Posterior cingulate gyrus (tissue), 11 donors: Measurements from ENCODE around the gene CFAP61.

Experiments
- DNase-seq, 10 donors: peaks; one replicate each; pipeline versions ENCODE4 v3.0.0 to v3.0.0-alpha.2; 2020 to 2021; ENCODE audit warnings: mixed read lengths in 3 of 10
- intact Hi-C: fragments of 100-400 bp; cut with DNase I; formaldehyde crosslinking; loops from one replicate; pipeline ENCODE4 v1.15.1; 2023

Gene CFAP61

DNA sequence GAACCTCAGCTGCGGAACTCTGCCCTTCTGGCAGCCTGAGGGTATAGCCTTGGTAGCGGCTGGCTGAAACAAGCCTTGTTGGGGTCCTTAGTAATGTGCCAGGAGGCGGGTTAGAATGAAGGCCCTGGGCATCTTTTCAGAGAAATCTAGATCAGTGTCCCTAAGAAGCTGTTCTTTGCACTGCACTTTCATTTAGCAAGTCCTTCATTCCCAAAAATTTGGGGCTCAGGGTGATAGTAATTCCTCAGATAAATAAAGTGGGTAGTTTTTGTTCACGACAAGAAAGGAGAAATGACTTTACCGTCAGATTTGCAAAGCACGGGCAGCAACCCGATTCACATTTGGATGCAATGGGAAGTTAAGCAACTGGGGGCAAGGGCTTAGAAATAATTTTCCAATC, 318.8 kb downstream of the CFAP61 start:
- intact Hi-C loops: no loop called here
- DNase-seq: no peak

GRCh38 chr20:20371681-20372080, 319.3 kb downstream of the CFAP61 start:
- intact Hi-C loops: no loop called here

GRCh38 chr20:20373091-20373571, 320.8 kb downstream of the CFAP61 start:
- DNase-seq: peak in 4 of 10 donors; percentile 49 to 92 (median 88)
- intact Hi-C loops: no loop called here

More at GRCh38 chr20:20371681-20372080, 319.3 kb downstream of the CFAP61 start:
- DNase-seq: no peak

GRCh38 chr20:20375862-20376261, 323.5 kb downstream of the CFAP61 start:
- DNase-seq: no peak
- intact Hi-C loops: no loop called here

- no peak for DNase-seq
- intact Hi-C loops: no loop called here
Observed at GRCh38 chr20:20386192-20386591, 333.9 kb downstream of the CFAP61 start.

- intact Hi-C loops: no loop called here
- no peak for DNase-seq
Observed at GRCh38 chr20:20390393-20390792, 338.1 kb downstream of the CFAP61 start.

- DNase-seq: no peak
- intact Hi-C loops: no loop called here
Observed at GRCh38 chr20:20391115-20391514, 338.8 kb downstream of the CFAP61 start.

- intact Hi-C loops: no loop called here
Observed at GRCh38 chr20:20391766-20392165, 339.4 kb downstream of the CFAP61 start.

GRCh38 chr20:20393207-20394120, 341.1 kb downstream of the CFAP61 start:
- intact Hi-C loops: no loop called here
- no peak for DNase-seq

More at GRCh38 chr20:20391766-20392165, 339.4 kb downstream of the CFAP61 start:
- no peak for DNase-seq

GRCh38 chr20:20395087-20395486, 342.8 kb downstream of the CFAP61 start:
- intact Hi-C loops: no loop called here
- DNase-seq: no peak

DNA sequence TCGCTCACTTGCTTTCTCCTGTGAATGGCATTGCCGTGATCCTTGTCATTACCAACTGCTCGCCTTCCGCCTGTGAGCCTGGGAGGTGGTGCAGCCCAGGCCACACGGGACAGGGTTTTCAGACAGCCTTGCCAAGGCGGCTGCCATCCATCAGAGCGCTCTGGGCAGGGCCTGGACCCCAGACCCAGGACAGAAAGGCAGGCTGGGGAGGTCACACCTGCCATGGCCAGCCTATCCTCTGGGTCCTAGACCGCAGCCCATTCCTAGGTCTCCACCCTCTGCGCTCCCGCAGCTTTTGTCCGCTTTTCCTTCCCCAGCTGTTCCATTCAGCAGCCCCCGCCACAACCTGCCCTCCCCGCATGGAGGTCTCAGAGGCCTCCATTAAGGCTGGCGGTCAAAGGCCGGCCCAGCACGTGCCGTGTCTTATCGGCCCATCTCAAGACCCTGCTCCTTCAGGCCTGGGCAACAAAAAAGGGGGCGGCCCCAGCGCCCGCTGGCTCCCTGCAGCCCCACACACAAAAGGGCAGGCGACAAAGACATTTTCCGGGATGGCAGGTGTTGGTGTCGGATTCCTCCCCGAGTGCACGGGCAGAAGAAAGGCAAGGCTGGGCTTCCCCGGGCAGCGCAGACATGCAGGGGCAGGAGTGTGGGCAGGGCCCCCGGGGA, 343.7 kb downstream of the CFAP61 start:
- intact Hi-C loops: no loop called here
- no peak for DNase-seq

DNA sequence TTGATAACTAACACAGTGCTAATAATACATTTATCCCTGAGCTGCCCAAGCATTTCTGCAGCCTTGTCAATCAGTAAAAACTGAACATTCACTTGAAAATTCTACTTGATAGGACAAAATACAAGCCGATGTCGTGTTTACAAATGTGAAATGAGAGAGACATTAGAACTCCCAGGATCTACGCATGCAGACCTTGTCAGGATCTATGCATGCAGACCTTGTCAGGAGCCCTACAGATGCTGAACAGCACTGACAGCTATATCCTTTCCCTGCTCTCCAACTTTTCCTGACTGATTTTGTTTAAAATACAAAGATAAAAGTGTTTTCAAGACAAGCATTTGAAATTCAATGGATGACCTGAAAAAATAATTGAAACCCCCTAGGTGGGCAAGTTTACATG, 344.5 kb downstream of the CFAP61 start:
- intact Hi-C loops: no loop called here
- no peak for DNase-seq

GRCh38 chr20:20398123-20398522, 345.8 kb downstream of the CFAP61 start:
- no peak for DNase-seq
- intact Hi-C loops: no loop called here

DNA sequence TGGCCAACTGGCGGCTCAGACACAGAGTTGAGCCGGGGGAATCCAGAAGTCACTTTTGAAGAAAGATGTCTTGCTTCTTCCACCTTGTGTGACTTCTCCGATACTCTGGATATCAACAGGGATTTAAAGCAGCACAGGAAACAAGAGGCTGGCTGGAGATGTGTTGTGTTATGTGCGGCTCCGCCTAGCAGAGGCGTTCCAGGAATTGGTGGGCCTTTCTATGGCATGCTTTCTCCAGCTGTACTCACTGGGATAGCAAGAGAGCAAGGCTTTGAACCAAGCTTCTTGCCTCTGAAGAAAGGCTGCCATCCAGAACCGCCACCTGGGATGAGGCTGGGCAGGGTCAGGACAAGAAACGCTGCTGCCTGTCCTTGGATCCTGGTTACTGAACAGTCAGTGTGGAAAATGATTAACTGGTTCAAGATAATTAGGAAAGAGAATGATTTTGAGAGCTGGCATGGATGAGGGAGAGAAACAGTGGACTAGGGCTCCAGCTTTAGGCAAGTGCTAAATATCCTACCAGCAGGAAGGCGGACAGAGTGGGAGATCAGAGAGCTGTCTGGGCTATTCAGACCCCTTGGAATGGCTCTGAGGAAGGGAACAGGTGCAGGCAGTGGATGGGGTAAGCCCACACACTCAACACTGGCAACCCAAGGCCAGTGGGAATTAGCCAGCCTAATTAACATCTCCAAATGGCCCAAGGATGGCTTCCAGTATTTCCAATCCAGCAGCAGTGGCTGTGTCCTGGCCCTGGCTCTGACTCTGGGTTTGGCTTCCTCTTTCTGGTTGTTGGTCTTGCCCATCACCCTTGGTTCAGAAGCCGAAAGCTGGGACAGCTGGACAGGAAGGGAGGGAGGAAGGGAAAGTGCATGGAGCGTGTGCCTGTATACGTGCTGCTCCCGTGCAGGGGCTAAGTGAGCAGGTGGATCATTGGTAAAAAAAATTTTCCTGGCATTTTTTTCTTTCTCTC, 347.5 kb downstream of the CFAP61 start:
- peak in 1 of 10 donors; percentile 57 for DNase-seq
- intact Hi-C loops: no loop called here

DNA sequence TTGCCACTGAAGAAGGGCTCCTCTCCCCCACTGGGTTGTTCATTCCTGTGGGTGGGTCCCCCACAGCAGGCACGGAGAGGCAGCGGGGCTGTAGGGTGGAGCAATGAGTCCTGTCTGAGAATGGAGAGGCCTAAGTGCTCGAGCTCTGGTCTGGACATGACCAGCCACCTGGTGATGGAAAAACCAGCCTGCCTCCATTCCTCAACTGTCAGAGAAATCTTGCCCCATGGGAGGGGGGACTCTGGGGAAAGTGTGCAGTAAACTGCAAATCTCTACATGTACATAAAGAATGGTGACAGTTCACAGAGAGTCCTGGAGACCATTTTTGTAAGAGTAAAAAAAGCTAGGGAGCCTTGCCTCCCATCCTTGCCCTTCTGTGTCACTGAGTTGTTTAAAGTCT, 349.7 kb downstream of the CFAP61 start:
- DNase-seq: peak in 1 of 10 donors; percentile 19

GRCh38 chr20:20404633-20405032, 352.3 kb downstream of the CFAP61 start:
- intact Hi-C loops: loop anchor here (5.0 kb wide), 1 partner anchor 37 kb away; the partner anchor contains the start of gene INSM1
- no peak for DNase-seq

More for the DNA sequence above, 349.7 kb downstream of the CFAP61 start:
- intact Hi-C loops: no loop called here

DNA sequence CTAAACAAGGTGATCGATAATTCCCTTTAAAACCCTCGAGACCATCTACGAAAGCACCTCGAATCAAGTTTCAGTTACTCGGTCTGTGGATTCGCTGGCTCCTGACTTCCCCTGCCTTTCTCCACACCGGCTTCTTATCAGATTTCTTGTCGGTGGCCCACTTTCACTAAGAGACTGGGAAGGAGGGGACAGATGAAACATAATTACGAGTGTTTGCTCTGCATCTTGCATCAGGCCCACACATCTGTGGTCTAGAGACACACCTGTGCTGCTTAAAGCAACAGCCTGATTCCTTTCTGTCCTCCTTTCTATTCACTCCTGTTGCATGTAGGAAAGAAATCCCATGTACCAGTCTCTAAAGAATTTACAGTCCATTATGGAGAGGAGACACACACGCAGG, 353.3 kb downstream of the CFAP61 start:
- intact Hi-C loops: loop anchor here (5.0 kb wide), 1 partner anchor 38 kb away; the partner anchor contains the start of gene INSM1
- no peak for DNase-seq

GRCh38 chr20:20406306-20406705, 354.0 kb downstream of the CFAP61 start:
- intact Hi-C loops: loop anchor here (5.0 kb wide), 1 partner anchor 39 kb away; the partner anchor contains the start of gene INSM1
- DNase-seq: no peak

GRCh38 chr20:20407891-20408805, 355.8 kb downstream of the CFAP61 start:
- intact Hi-C loops: loop anchor here (5.0 kb wide), 1 partner anchor 41 kb away; the partner anchor contains the start of gene INSM1
- peak in 5 of 10 donors; percentile 30 to 91 (median 54) for DNase-seq
